HL-60/S4 treated with phorbol 12-myristate 13-acetate at 8.2 ng/mL for 4 days and 3 days (cell line): ENCODE data around the gene PCSK6.

Source experiments
- in situ Hi-C: fragments of 300-500 bp; cut with MboI; formaldehyde crosslinking; loops from 2 replicates; pipeline ENCODE4 v1.15.0; 2022; ENCODE audit warnings: low sequenced_read_pairs

The PCSK6 gene

GRCh38 chr15:101489599-101490407, at the start of gene PCSK6:
PCSK6 (minus strand) TSS chr15:101489707; CDS start chr15:101489670, 37 bp downstream.
- in situ Hi-C loops: no loop called here

- in situ Hi-C loops: no loop called here
Measured at GRCh38 chr15:101538996-101539395, 49.5 kb upstream of the PCSK6 start.

- in situ Hi-C loops: no loop called here
Measured at GRCh38 chr15:101538177-101538576, 48.7 kb upstream of the PCSK6 start.

GRCh38 chr15:101537483-101538080, 48.1 kb upstream of the PCSK6 start:
- in situ Hi-C loops: no loop called here

GRCh38 chr15:101536875-101537405, 47.4 kb upstream of the PCSK6 start:
- in situ Hi-C loops: no loop called here

GRCh38 chr15:101536166-101536874, 46.8 kb upstream of the PCSK6 start:
- in situ Hi-C loops: no loop called here

GRCh38 chr15:101535170-101535902, 45.8 kb upstream of the PCSK6 start:
- in situ Hi-C loops: no loop called here

- in situ Hi-C loops: no loop called here
Measured at GRCh38 chr15:101534376-101534970, 45.0 kb upstream of the PCSK6 start.

GRCh38 chr15:101533371-101534140, 44.0 kb upstream of the PCSK6 start:
- in situ Hi-C loops: no loop called here

GRCh38 chr15:101532865-101533264, 43.4 kb upstream of the PCSK6 start:
- in situ Hi-C loops: no loop called here

- in situ Hi-C loops: no loop called here
Measured at GRCh38 chr15:101531170-101531569, 41.7 kb upstream of the PCSK6 start.

- in situ Hi-C loops: no loop called here
Measured at GRCh38 chr15:101530224-101530958, 40.9 kb upstream of the PCSK6 start.

GRCh38 chr15:101528917-101529299, 39.4 kb upstream of the PCSK6 start:
- in situ Hi-C loops: no loop called here

- in situ Hi-C loops: no loop called here
Measured at GRCh38 chr15:101528108-101528916, 38.8 kb upstream of the PCSK6 start.

GRCh38 chr15:101526890-101527289, 37.4 kb upstream of the PCSK6 start:
- in situ Hi-C loops: no loop called here

GRCh38 chr15:101526442-101526841, 36.9 kb upstream of the PCSK6 start:
- in situ Hi-C loops: no loop called here

- in situ Hi-C loops: no loop called here
Measured at GRCh38 chr15:101526021-101526420, 36.5 kb upstream of the PCSK6 start.

GRCh38 chr15:101525087-101525669, 35.7 kb upstream of the PCSK6 start:
- in situ Hi-C loops: no loop called here
